Testis (tissue), 3 donors: Measurements from ENCODE around the gene CRB1. TPM values are rescaled to one million over a fixed set of nuclear protein-coding genes. Genes with fewer than 3 reads are reported as not detected.
A peak's percentile ranks its signal among the peaks of the same experiment; 100 is the strongest.

Source experiments
- DNase-seq: peaks from one replicate; pipeline ENCODE4 v3.0.0-alpha.2; 2019
- H3K27ac ChIP-seq, 2 donors: fragments of 200-600 bp; sonication (generic); one replicate each; pipeline ENCODE4 v1.5.1; 2019
- H3K27me3 ChIP-seq: fragments of 200-600 bp; sonication (generic); one replicate; pipeline ENCODE4 v1.5.1; 2019
- H3K36me3 ChIP-seq: fragments of 200-600 bp; sonication (generic); one replicate; pipeline ENCODE4 v1.5.1; 2017; ENCODE audit warnings: low read depth; ENCODE audit errors: missing control alignments
- H3K4me1 ChIP-seq: fragments of 200-600 bp; sonication (generic); one replicate; pipeline ENCODE4 v1.5.1; 2019
- H3K4me3 ChIP-seq, 2 donors: fragments of 200-600 bp; sonication (generic); one replicate each; pipeline ENCODE4 v1.5.1; 2017 to 2019
- H3K9me3 ChIP-seq: fragments of 200-600 bp; sonication (generic); one replicate; pipeline ENCODE4 v1.5.1; 2017
- POLR2A ChIP-seq: fragments of 450-650 bp; IDR thresholded peaks from one replicate; pipeline ENCODE4 v1.6.1; 2017; ENCODE audit warnings: antibody characterized with exemption, mild to moderate bottlenecking, moderate library complexity
- WGBS, 2 donors: methylation state at CpG; one replicate each; pipeline ENCODE4 v1.1.5; 2018; 5-methylcytosine and 5-hydroxymethylcytosine counted together
- intact Hi-C: fragments of 100-400 bp; cut with DNase I; formaldehyde crosslinking; loops from one replicate; pipeline ENCODE4 v1.15.1; 2023; ENCODE audit warnings: low total_unique reads
- polyA plus RNA-seq: library from polyadenylated mRNA; stranded (reverse); fragments of 350-450 nt; fragmentation: Illumina TruSeq; extraction: RNeasy Lipid Tissue Mini Kit (QIAGEN cat#74804); gene quantifications from one replicate; pipeline ENCODE4 v1.2.3, GENCODE V29; 2014; ENCODE audit warnings: low read depth, low replicate concordance; ENCODE audit not compliant: insufficient read depth
- total RNA-seq, 2 donors: library from RNA; depleted of rRNA; stranded (reverse); fragments of >200 nt; gene quantifications; one replicate each; pipeline ENCODE4 v1.2.3, GENCODE V29; 2016
- TF ChIP-seq, protein P1 (sequence below), 3 experiments: fragments of 450-650 bp in 2 of 3; fragments of 200-600 bp in 1 of 3; sonication (generic) in 1 of 3; IDR thresholded peaks; one replicate each; pipeline ENCODE4 v1.5.1; 2016 to 2019; ENCODE audit warnings: antibody characterized with exemption in 3 of 3, mild to moderate bottlenecking in 2 of 3, moderate library complexity in 1 of 3

The CRB1 gene
- total and polyA plus RNA-seq, 3 donors from 2014 or later, result 7.4 to 14.7 (median 12.9) TPM

DNA sequence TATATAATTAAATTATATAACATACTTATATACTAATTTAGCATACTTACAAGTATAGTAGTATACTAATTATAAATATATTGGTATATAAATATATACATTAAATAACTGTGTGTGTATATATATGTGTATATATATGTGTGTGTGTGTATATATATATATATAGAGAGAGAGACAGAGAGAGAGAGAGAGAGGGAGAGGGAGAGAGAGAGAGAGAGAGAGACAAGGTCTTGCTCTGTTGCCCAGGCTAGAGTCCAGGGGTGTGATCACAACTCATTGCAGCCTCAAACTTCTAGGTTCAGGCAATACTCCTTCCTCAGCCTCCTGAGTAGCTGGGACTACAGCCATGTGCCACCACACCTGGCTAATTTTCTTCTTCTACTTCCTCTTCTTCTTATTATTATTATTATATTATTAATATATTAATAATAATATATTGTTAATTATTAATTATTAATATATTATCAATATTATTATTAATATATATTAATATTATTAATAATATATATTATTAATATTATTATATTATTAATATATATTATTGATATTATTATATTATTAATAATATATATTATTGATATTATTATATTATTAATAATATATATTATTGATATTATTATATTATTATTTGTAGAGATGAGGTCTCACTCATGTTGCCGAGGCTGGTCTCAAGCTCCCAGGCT lies 185.5 kb downstream of the CRB1 start:
- intact Hi-C loops, result no loop called here
- no peaks in the 10 kb centered on the region for H3K36me3 ChIP-seq
- no peak overlapping the region for H3K27ac ChIP-seq
- 96 to 98% methylated on average over 1 of the region's 1 CpG for WGBS, 2 donors
- no peak for DNase-seq
- H3K4me1 ChIP-seq, result no peaks in the 10 kb centered on the region
- no peak for TF ChIP-seq POLR2A
- TF ChIP-seq, protein P1, sequence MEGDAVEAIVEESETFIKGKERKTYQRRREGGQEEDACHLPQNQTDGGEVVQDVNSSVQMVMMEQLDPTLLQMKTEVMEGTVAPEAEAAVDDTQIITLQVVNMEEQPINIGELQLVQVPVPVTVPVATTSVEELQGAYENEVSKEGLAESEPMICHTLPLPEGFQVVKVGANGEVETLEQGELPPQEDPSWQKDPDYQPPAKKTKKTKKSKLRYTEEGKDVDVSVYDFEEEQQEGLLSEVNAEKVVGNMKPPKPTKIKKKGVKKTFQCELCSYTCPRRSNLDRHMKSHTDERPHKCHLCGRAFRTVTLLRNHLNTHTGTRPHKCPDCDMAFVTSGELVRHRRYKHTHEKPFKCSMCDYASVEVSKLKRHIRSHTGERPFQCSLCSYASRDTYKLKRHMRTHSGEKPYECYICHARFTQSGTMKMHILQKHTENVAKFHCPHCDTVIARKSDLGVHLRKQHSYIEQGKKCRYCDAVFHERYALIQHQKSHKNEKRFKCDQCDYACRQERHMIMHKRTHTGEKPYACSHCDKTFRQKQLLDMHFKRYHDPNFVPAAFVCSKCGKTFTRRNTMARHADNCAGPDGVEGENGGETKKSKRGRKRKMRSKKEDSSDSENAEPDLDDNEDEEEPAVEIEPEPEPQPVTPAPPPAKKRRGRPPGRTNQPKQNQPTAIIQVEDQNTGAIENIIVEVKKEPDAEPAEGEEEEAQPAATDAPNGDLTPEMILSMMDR (IDR thresholded peaks at IDR 0.05), result no peak
- no peaks in the 10 kb centered on the region for H3K9me3 ChIP-seq
- no peaks in the 10 kb centered on the region for H3K27me3 ChIP-seq
- H3K4me3 ChIP-seq, result no peak overlapping the region

- TF ChIP-seq, protein P1 (IDR thresholded peaks at IDR 0.05), result no peak
- TF ChIP-seq POLR2A, result no peak
- Histone ChIP-seq H3K27me3 (no peaks in the 10 kb centered on the region), H3K4me3 (no peak overlapping the region), H3K9me3 (no peaks in the 10 kb centered on the region), H3K36me3 (no peaks in the 10 kb centered on the region), H3K4me1 (peaks cover 20% of the 10 kb centered on the region), H3K27ac (no peak overlapping the region)
- no peak for DNase-seq
- intact Hi-C loops, result no loop called here
- 91 to 97% methylated on average over 5 of the region's 5 CpGs for WGBS, 2 donors
These were observed 194.5 kb downstream of the CRB1 start for GRCh38 chr1:197462539-197462938.

DNA sequence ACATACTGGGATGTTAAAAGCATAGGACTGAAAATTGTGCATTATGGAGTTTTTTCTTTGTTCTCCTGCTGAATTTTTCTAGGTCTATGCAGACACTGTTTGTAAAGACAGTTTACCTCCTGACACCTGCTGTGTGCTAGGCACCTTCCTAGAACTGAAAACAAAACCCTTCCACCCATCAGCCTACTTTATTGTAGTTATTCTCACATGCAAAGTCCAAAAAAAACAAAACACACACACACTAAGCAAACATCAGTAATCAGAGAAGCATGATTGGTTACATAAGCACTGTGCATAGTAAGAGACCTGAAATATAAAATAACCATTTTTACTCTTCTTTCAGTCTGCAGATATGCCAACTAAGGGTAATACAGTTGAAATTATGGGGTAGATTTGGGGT lies 195.1 kb downstream of the CRB1 start:
- Histone ChIP-seq H3K4me3 (no peak overlapping the region), H3K9me3 (no peaks in the 10 kb centered on the region), H3K36me3 (no peaks in the 10 kb centered on the region), H3K4me1 (peaks cover 20% of the 10 kb centered on the region), H3K27ac (peak overlapping the region; percentile 31 to 79), H3K27me3 (no peaks in the 10 kb centered on the region)
- intact Hi-C loops, result no loop called here
- TF ChIP-seq, protein P1 (IDR thresholded peaks at IDR 0.05), result no peak
- no peak for TF ChIP-seq POLR2A
- DNase-seq, result no peak

DNA sequence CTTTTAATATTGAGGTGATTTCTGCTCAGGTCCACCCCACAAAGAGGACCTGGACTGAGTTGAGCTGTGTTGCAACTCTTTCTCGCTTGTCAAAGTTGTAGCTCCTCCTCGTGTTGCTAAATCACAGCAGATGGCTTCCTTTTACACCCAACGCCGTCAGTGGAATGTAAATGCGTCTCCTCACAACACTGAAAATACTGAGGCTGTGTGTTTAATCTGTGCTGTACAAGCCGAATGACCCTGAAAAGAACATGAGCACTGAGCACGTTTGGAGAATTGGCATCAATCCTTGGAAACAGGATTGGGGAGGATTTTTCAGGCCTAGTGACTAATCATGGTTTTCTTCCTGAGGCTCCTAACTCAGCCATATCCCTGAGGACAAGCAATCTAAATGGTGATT lies 196.0 kb downstream of the CRB1 start:
- TF ChIP-seq POLR2A, result no peak
- TF ChIP-seq, protein P1 (IDR thresholded peaks at IDR 0.05), result no peak
- peak; percentile 78 for DNase-seq
- H3K27ac ChIP-seq, result peak overlapping the region; percentile 31 to 79
- no peak overlapping the region for H3K4me3 ChIP-seq
- H3K36me3 ChIP-seq, result no peaks in the 10 kb centered on the region
- H3K4me1 ChIP-seq, result peaks cover 20% of the 10 kb centered on the region
- WGBS, 2 donors, result 25 to 47% methylated on average over 7 of the region's 7 CpGs
- H3K9me3 ChIP-seq, result no peaks in the 10 kb centered on the region
- intact Hi-C loops, result no loop called here
- H3K27me3 ChIP-seq, result no peaks in the 10 kb centered on the region
